GM19238 (cell line): ENCODE data around the gene SRA1.
A peak's percentile ranks its signal among the peaks of the same experiment; 100 is the strongest.

Source experiments
- DNase-seq: peaks from one replicate; pipeline ENCODE4 v3.0.0; 2011; ENCODE audit warnings: low spot score; ENCODE audit not compliant: insufficient read length

The SRA1 gene

DNA sequence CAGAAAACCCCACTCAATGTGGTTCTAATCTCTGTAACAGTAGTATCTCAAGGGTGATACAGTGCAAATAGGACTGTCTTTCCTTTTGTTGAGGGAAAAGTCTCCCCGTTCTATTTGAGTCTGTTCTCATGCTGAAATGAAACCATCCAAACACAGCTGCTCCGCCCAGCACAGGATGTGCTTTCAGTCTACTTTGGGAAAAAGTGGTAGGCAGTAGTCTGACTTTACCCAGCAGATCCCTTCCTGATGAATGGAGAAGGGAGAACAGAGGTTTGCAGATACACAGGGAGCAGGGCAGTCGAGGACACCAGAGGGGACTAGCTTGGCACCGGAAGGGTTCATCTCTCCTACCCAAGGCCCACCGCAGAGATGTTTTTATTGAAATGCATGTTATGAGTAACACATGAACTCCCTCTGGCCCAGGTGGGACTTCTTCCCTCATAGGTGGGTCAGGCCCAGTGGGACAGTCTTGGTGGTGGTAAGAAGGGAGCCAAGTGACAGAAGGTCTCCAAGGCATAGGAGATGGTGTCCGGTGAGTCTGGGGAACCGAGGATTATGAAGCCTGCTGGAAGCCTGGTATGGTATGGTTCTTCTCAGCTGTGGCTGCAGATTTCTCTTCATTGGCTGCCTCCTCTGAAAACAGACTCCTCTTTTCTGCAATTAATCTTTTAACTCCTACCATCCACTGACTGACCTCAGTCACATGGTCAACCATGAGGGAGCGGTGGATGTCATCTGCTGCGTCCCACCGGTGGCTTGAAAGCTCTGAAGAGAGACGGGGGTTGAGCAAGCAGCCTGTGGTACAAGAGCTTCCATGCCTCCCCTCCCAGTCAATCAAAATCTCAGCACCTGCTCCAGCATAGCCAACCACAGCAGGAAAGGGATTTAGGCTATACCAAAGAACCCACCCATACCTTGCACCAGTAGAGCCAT, 6.9 kb downstream of the SRA1 start:
- no peak for DNase-seq

GRCh38 chr5:140549237-140550144, 7.8 kb downstream of the SRA1 start:
- no peak for DNase-seq

DNA sequence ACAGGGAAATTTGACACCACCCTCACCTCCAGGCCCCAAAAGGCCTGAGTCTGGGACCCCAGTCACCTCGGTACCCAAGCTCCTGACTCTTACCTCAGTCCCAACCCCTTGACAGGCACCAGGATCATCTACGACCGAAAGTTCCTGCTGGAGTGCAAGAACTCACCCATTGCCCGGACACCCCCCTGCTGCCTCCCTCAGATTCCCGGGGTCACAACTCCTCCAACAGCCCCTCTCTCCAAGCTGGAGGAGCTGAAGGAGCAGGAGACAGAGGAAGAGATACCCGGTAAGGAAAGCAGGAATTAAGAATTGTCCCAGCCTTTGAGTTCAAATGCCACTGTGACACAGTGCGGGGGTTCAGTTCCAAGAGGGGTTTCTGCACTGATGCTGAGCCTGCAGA, 8.5 kb downstream of the SRA1 start:
- no peak for DNase-seq

GRCh38 chr5:140548300-140548688, 9.0 kb downstream of the SRA1 start:
- no peak for DNase-seq

- DNase-seq, result peak; percentile 81
Measured at GRCh38 chr5:140547508-140548299, 9.6 kb downstream of the SRA1 start, which contains the start of gene EIF4EBP3. Gene EIF4EBP3 (plus strand): TSS chr5:140547662. CDS start chr5:140547738, 76 bp downstream.

- no peak for DNase-seq
Measured at GRCh38 chr5:140546851-140547507, 10.3 kb downstream of the SRA1 start.

- no peak for DNase-seq
Measured at GRCh38 chr5:140545606-140546005, 11.7 kb downstream of the SRA1 start.

DNA sequence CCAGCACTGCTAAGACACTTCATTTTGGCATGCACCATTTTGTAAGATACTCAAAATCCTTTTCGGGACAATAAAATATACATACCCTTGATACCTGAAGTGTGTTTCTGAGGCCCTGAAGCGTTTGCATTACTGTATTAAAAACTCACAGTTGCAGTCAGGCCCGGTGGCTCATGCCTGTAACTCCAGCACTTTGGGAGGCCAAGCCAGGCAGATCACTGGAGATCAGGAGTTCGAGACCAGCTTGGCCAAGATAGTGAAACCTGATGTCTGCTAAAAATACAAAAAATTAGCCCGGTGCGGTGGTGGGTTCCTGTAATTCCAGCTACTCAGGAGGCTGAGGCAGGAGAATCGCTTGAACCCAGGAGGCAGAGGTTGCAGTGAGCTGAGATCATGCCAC, 12.3 kb downstream of the SRA1 start:
- DNase-seq, result no peak

GRCh38 chr5:140542972-140543371, 14.3 kb downstream of the SRA1 start:
- no peak for DNase-seq

DNA sequence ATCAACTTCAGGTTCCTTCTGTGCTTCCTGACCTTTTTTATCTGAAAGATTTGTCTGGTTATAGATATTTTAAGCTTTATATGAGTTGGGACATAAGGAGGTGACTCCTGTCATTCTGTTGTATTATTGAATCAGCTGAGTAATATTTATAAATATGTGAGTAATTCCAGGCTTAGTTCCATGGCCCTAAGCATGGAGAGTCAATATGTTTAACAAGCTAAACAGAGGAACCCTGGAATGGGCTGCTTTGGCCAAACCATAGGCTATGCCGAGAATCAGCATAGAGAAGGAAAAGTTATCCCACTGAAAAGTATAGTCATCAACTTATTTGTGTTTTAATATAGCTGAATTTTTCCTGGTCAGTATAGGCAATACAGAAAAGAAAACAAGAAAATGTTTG, 17.0 kb downstream of the SRA1 start:
- no peak for DNase-seq

DNA sequence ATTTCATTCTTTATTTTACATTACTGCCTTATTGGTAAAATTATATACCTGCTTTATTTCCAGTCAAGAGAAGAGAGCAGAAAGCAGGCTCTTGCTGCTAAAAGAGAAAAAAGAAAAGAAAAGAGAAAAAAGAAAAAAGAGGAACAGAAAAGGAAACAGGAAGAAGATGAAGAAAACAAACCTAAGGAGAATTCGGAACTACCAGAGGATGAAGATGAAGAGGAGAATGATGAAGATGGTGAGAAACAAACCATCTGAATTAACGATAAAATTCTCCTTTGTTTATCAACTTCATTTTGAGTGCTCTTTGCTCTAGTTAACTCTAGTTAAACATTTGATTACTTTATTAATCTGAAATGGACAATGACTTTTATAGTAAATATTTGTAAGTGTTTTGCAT, 33.3 kb downstream of the SRA1 start:
- DNase-seq, result no peak

GRCh38 chr5:140513124-140513523, 44.1 kb downstream of the SRA1 start:
- DNase-seq, result no peak

DNA sequence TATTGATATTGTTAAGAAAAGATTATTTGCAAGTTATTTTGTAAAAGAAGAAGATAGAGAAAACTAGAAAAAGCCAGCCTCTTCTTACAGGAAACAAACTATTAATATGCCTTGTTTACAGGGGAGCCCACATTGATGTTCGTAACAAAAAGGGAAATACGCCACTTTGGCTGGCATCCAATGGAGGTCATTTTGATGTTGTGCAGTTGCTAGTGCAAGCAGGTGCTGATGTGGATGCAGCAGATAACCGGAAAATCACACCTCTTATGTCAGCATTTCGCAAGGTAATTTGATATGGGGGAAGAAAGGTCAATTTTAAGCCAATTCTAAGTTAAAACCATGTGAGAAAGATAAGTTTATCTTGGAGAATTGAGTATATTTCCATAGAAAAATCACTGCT, 47.4 kb downstream of the SRA1 start:
- no peak for DNase-seq

GRCh38 chr5:140502834-140503233, 54.4 kb downstream of the SRA1 start:
- no peak for DNase-seq
